Measurements from ENCODE around the gene AK4. TPM values are rescaled to one million over a fixed set of nuclear protein-coding genes. Genes with fewer than 3 reads are reported as not detected.
"Not testable (repeated sequence)": the region's sequence is repeated elsewhere in the genome, so short reads cannot be mapped to it uniquely, and the experiment has no call there.

The AK4 gene
- total RNA-seq (10 to 100 TPM; 37.8 to 74.1 (median 46.2) TPM), polyA plus RNA-seq (10 to 100 TPM in 2 of 3 donors, 1 to 10 TPM in 1; 9.7 to 13.5 (median 10.8) TPM)

- H3K4me3 ChIP-seq, result peak within 1 kb of the TSS; percentile 56 to 91 (median 66)
- peak within 1 kb of the TSS; percentile 80 to 94 (median 91) for H3K27ac ChIP-seq
- H3K27me3 ChIP-seq, H3K9me3 ChIP-seq, H3K36me3 ChIP-seq, DNase-seq: not testable (repeated sequence)
- peaks cover 0 to 29% (median 20%) of the 10 kb centered on the region in 4 donors for H3K4me1 ChIP-seq
- intact Hi-C loops (cut with DNase I), result loop anchor here (5.0 to 10.0 kb wide), 4 partner anchors 64 to 274 kb away; partner anchors contain the start of genes JAK1, LEPR and LEPROT
- 0 to 1% methylated on average over 15 to 23 of the region's 33 CpGs for WGBS, 2 donors
These were observed at the start of gene AK4 for GRCh38 chr1:65148178-65148547. AK4 (plus strand) TSS chr1:65148203; CDS start chr1:65148408, 205 bp downstream.

GRCh38 chr1:65103807-65104206, 44.2 kb upstream of the AK4 start:
- DNase-seq, result no peak
- Histone ChIP-seq H3K9me3 (peaks cover 0 to 7% (median 2%) of the 10 kb centered on the region in 4 donors), H3K27ac (no peak overlapping the region), H3K4me3 (no peak overlapping the region), H3K27me3 (no peaks in the 10 kb centered on the region), H3K4me1 (no peaks in the 10 kb centered on the region), H3K36me3 (no peaks in the 10 kb centered on the region)
- no peak for TF ChIP-seq CTCF (IDR thresholded peaks at IDR 0.05)
- TF ChIP-seq POLR2A (IDR thresholded peaks at IDR 0.05), result no peak
- TF ChIP-seq POLR2AphosphoS5 (IDR thresholded peaks at IDR 0.05), result no peak
- no peak for TF ChIP-seq EP300 (IDR thresholded peaks at IDR 0.05)
- intact Hi-C loops (cut with DNase I), result no loop called here
- WGBS, 2 donors, result 94 to 97% methylated on average over 3 of the region's 3 CpGs

- WGBS, 2 donors, result 86 to 94% methylated on average over 1 of the region's 1 CpG
- H3K27me3 ChIP-seq, result no peaks in the 10 kb centered on the region
These were observed 43.0 kb upstream of the AK4 start for GRCh38 chr1:65104854-65105534.

GRCh38 chr1:65105596-65105995, 42.4 kb upstream of the AK4 start:
- no peaks in the 10 kb centered on the region for H3K36me3 ChIP-seq
- no peak for DNase-seq
- no peak overlapping the region for H3K4me3 ChIP-seq
- no peak overlapping the region for H3K27ac ChIP-seq
- peaks cover 0 to 4% (median 0%) of the 10 kb centered on the region in 4 donors for H3K9me3 ChIP-seq
- H3K4me1 ChIP-seq, result no peaks in the 10 kb centered on the region
- 79 to 87% methylated on average over 4 of the region's 4 CpGs for WGBS, 2 donors
- no peaks in the 10 kb centered on the region for H3K27me3 ChIP-seq
- intact Hi-C loops (cut with DNase I), result no loop called here
- TF ChIP-seq POLR2A (IDR thresholded peaks at IDR 0.05) (no peak), CTCF (IDR thresholded peaks at IDR 0.05) (no peak), EP300 (IDR thresholded peaks at IDR 0.05) (no peak), POLR2AphosphoS5 (IDR thresholded peaks at IDR 0.05) (no peak)

More at GRCh38 chr1:65104854-65105534, 43.0 kb upstream of the AK4 start:
- TF ChIP-seq POLR2AphosphoS5 (IDR thresholded peaks at IDR 0.05), result no peak
- no peak for TF ChIP-seq POLR2A (IDR thresholded peaks at IDR 0.05)
- TF ChIP-seq EP300 (IDR thresholded peaks at IDR 0.05), result no peak
- no peak for TF ChIP-seq CTCF (IDR thresholded peaks at IDR 0.05)
- no peak overlapping the region for H3K4me3 ChIP-seq
- DNase-seq, result no peak
- peaks cover 0 to 4% (median 0%) of the 10 kb centered on the region in 4 donors for H3K9me3 ChIP-seq
- no peak overlapping the region for H3K27ac ChIP-seq
- intact Hi-C loops (cut with DNase I), result no loop called here
- H3K36me3 ChIP-seq, result no peaks in the 10 kb centered on the region
- no peaks in the 10 kb centered on the region for H3K4me1 ChIP-seq

- intact Hi-C loops (cut with DNase I), result no loop called here
These were observed 39.9 kb upstream of the AK4 start for GRCh38 chr1:65108025-65108642.

More at GRCh38 chr1:65108025-65108642, 39.9 kb upstream of the AK4 start:
- WGBS, 2 donors, result 22 to 69% methylated on average over 4 of the region's 4 CpGs
- Histone ChIP-seq H3K4me1 (no peaks in the 10 kb centered on the region), H3K27me3 (no peaks in the 10 kb centered on the region), H3K4me3 (no peak overlapping the region), H3K27ac (no peak overlapping the region), H3K9me3 (no peaks in the 10 kb centered on the region), H3K36me3 (no peaks in the 10 kb centered on the region)
- no peak for DNase-seq
- TF ChIP-seq EP300 (IDR thresholded peaks at IDR 0.05) (no peak), CTCF (IDR thresholded peaks at IDR 0.05) (no peak), POLR2A (IDR thresholded peaks at IDR 0.05) (no peak), POLR2AphosphoS5 (IDR thresholded peaks at IDR 0.05) (no peak)
